Sigmoid colon (tissue), 7 donors: ENCODE measurements around the gene FKBP10. TPM values are rescaled to one million over a fixed set of nuclear protein-coding genes. Genes with fewer than 3 reads are reported as not detected.
A peak's percentile ranks its signal among the peaks of the same experiment; 100 is the strongest.
"Not testable (repeated sequence)": the region's sequence is repeated elsewhere in the genome, so short reads cannot be mapped to it uniquely, and the experiment has no call there.

Experiments used
- DNase-seq: peaks from one replicate; pipeline ENCODE4 v3.0.0-alpha.2; 2019
- H3K27ac ChIP-seq, 4 donors: fragments of 200-600 bp; sonication (generic); one replicate each; pipeline ENCODE4 v1.5.1; 2016 to 2019; ENCODE audit warnings: mild to moderate bottlenecking in 1 of 4
- H3K27me3 ChIP-seq, 3 donors: fragments of 200-600 bp; sonication (generic); one replicate each; pipeline ENCODE4 v1.5.1; 2019; ENCODE audit warnings: mild to moderate bottlenecking in 1 of 3
- H3K36me3 ChIP-seq, 4 donors: fragments of 200-600 bp; sonication (generic); one replicate each; pipeline ENCODE4 v1.5.1; 2016 to 2019
- H3K4me1 ChIP-seq, 4 donors: fragments of 200-600 bp; sonication (generic); one replicate each; pipeline ENCODE4 v1.5.1; 2017 to 2019
- H3K4me3 ChIP-seq, 4 donors: fragments of 200-600 bp; sonication (generic); one replicate each; pipeline ENCODE4 v1.5.1; 2017 to 2019; ENCODE audit warnings: mild to moderate bottlenecking in 2 of 4, moderate library complexity in 1 of 4
- H3K9me3 ChIP-seq, 4 donors: fragments of 200-600 bp in 3 of 4; sonication (generic) in 3 of 4; one replicate each; pipeline versions ENCODE4 v1.5.1 to v1.6.1; 2013 to 2019
- CTCF ChIP-seq, 4 experiments: fragments of 450-650 bp in 3 of 4; fragments of 200-600 bp in 1 of 4; IDR thresholded peaks; one replicate each; pipeline ENCODE4 v1.5.1; 2016 to 2019; ENCODE audit warnings: antibody characterized with exemption in 4 of 4, mild to moderate bottlenecking in 3 of 4, moderate library complexity in 2 of 4
- EP300 ChIP-seq, 4 donors: sonication (generic); formaldehyde crosslinking; IDR thresholded peaks; one replicate each; pipeline ENCODE4 v1.6.1; 2017; ENCODE audit warnings: antibody characterized with exemption in 4 of 4
- POLR2A ChIP-seq, 2 donors: fragments of 450-650 bp; IDR thresholded peaks; one replicate each; pipeline ENCODE4 v1.6.1; 2016; ENCODE audit warnings: antibody characterized with exemption in 2 of 2, mild to moderate bottlenecking in 2 of 2, moderate library complexity in 2 of 2
- POLR2AphosphoS5 ChIP-seq, 4 donors: sonication (generic); formaldehyde crosslinking; IDR thresholded peaks; one replicate each; pipeline ENCODE4 v1.6.1; 2017; ENCODE audit warnings: antibody characterized with exemption in 4 of 4
- WGBS, 2 donors: extraction: QIAGEN DNeasy Blood & Tissue Kit; methylation state at CpG; one replicate each; pipeline ENCODE4 v1.1.7; 2013; 5-methylcytosine and 5-hydroxymethylcytosine counted together
- intact Hi-C: fragments of 100-400 bp; cut with DNase I; formaldehyde crosslinking; loops from one replicate; pipeline ENCODE4 v1.15.1; 2023
- polyA plus RNA-seq, 3 donors: library from polyadenylated mRNA; stranded (reverse); fragments of 200-250 nt; gene quantifications; one replicate each; pipeline ENCODE4 v1.2.3, GENCODE V29; 2013
- total RNA-seq, 4 donors: library from RNA; depleted of rRNA; stranded (reverse); fragments of >200 nt; gene quantifications; one replicate each; pipeline ENCODE4 v1.1.0, GENCODE V29; 2016
- donor health status: healthy with polysubstance abuse.
- donor health status: Bipolar disorder and iron deficiency.
- donor health status: healthy.

Gene FKBP10
- total and polyA plus RNA-seq, 7 donors: 5.5 to 71.2 (median 34.2) TPM

DNA sequence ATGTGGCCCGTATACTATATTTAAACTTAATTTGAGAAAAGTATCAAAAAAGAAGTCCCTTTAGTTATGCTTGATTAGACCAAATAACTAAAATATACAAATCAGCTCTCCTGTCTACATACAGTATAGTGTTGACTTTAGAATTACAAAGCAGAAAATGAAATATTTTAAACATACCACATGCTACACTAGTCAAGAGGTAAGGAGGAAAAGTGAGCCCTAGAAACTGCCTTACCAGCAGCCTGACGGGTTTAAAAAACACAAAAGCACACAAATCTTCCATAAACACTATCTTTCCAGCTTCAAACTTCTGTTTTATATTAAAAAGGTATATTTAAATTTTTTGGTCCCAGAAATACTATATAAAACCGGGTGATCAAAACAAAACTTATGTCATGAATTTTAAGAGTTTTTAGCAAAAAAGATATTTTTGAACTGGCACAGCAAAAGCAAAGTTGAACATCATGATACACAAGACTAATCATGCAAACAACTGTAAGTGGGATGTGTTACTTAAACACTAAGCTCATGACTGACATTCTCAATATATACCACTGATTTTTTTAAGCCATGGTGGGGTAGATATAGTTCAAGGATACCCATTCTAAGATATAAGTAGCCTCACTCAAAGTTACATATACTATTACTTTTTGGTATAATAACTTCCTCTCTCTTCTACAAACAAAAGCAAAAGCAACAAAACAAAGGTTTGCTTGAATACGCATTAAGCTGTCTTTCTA, 36.6 kb downstream of the FKBP10 start:
- Histone ChIP-seq H3K27me3 (no peaks in the 10 kb centered on the region), H3K36me3 (peaks cover 0 to 20% (median 9%) of the 10 kb centered on the region in 4 donors), H3K9me3 (no peaks in the 10 kb centered on the region), H3K27ac (peak overlapping the region in 1 of 4 donors; percentile 22), H3K4me1 (peaks cover 0 to 25% (median 11%) of the 10 kb centered on the region in 4 donors), H3K4me3 (no peak overlapping the region)
- no peak for DNase-seq
- TF ChIP-seq CTCF (IDR thresholded peaks at IDR 0.05) (no peak), POLR2A (IDR thresholded peaks at IDR 0.05) (no peak)
- intact Hi-C loops: no loop called here
- 84 to 86% methylated on average over 4 of the region's 4 CpGs for WGBS, 2 donors

DNA sequence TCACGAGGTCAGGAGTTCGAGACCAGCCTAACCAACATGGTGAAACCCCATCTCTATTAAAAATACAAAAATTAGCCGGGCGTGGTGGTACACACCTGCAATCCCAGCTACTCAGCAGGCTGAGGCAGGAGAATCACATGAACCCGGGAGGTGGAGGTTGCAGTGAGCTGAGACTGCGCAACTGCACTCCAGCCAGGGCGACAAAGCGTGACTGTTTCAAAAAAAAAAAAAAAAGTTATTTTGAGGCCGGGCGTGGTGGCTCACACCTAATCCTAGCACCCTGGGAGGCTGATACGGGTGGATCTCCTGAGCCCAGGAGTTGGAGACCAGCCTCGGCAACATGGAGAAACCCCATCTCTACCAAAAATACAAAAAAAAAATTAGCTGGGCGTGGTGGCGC, 38.6 kb downstream of the FKBP10 start:
- WGBS, 2 donors: 94 to 96% methylated on average over 14 of the region's 14 CpGs
- intact Hi-C loops: not testable (repeated sequence)

DNA sequence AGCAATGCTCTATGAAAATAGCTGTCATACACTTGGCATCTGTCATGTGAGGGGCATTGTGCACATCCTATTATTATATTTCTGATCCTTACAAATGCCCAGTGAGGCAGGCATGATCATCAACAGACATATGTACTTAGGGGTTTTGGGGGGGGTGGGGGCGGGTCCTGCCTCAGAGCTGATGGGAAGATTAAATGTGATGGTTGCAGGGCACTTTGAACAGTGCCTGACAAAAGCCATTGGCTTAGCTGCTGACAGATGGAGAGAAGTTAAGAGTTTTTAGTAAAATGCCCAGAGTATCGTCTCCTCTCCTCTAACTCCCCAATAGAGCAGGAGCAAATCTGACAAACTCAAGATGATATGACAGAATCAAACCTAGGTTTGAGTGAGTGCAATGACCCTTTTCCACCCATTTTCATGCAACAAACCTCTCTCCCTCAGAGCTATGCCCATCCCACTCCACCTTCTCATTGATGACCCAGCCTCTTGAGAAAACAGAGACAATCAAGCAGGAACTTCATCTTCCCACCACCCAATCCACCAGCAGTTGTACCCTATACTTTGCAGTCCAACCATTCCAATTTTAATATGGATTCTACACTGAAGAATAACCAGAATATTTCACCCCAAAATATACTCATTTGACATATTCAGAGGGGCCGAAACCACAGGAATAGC, 47.6 kb downstream of the FKBP10 start:
- Histone ChIP-seq H3K4me1 (peaks cover 0 to 30% (median 26%) of the 10 kb centered on the region in 4 donors), H3K4me3 (no peak overlapping the region), H3K36me3 (no peaks in the 10 kb centered on the region), H3K27me3 (no peaks in the 10 kb centered on the region), H3K27ac (no peak overlapping the region), H3K9me3 (no peaks in the 10 kb centered on the region)
- TF ChIP-seq POLR2A (IDR thresholded peaks at IDR 0.05) (no peak), EP300 (IDR thresholded peaks at IDR 0.05) (no peak), POLR2AphosphoS5 (IDR thresholded peaks at IDR 0.05) (no peak), CTCF (IDR thresholded peaks at IDR 0.05) (no peak)
- 81 to 85% methylated on average over 3 of the region's 3 CpGs for WGBS, 2 donors
- intact Hi-C loops: no loop called here
- DNase-seq: no peak

More for the DNA sequence above, 38.6 kb downstream of the FKBP10 start:
- H3K27me3 ChIP-seq, DNase-seq, H3K27ac ChIP-seq, H3K4me3 ChIP-seq, H3K9me3 ChIP-seq: not testable (repeated sequence)
- Histone ChIP-seq H3K4me1 (peaks cover 0 to 25% (median 11%) of the 10 kb centered on the region in 4 donors), H3K36me3 (peaks cover 0 to 27% (median 11%) of the 10 kb centered on the region in 4 donors)

DNA sequence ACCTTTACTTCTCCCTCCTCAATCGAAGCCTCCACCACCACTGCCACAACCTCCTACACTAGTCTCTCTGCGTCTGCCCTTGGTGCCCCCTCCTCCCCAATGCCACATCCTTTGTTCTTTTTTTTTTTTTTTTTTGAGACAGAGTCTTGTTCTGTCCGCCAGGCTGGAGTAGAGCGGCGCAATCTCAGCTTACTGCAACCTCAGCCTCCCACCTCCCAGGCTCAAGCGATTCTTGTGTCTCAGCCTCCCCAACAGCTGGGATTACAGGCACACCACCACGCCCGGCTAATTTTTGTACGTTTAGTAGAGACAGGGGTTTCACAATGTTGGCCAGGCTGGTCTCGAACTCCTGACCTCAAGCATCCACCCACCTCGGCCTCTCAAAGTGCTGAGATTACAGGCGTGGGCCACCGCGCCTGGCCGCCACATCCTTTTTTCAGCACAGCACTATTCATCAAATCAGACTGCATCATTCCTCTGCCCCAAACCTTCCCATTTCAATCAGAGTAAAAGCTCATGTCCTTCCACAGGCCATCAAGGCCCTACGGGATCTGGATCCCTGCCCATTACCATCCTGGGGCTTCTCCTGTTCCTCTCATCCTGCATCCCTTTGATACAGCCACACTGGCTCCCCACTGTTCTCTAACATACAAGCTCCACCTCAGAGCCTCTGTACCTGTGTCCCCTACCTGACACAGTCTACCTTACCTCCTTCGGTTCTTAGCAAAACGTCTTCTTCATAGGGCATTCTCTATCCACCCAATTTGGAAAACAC, 50.5 kb downstream of the FKBP10 start:
- DNase-seq: no peak
- H3K4me1 ChIP-seq: peaks cover 0 to 30% (median 26%) of the 10 kb centered on the region in 4 donors

More for the DNA sequence above, 50.5 kb downstream of the FKBP10 start:
- H3K27me3 ChIP-seq: no peaks in the 10 kb centered on the region
- TF ChIP-seq EP300 (IDR thresholded peaks at IDR 0.05): no peak
- TF ChIP-seq POLR2AphosphoS5 (IDR thresholded peaks at IDR 0.05): no peak
- no peak for TF ChIP-seq CTCF (IDR thresholded peaks at IDR 0.05)
- TF ChIP-seq POLR2A (IDR thresholded peaks at IDR 0.05): no peak
- no peaks in the 10 kb centered on the region for H3K9me3 ChIP-seq
- H3K27ac ChIP-seq: no peak overlapping the region
- H3K36me3 ChIP-seq: peaks cover 0 to 15% (median 0%) of the 10 kb centered on the region in 4 donors
- 58 to 66% methylated on average over 18 of the region's 18 CpGs for WGBS, 2 donors
- intact Hi-C loops: no loop called here
- peak overlapping the region in 3 of 4 donors; percentile 82 to 98 (median 88) for H3K4me3 ChIP-seq
